GM12864 (cell line): Measurements from ENCODE around the gene OR6B3.

Experiments
- DNase-seq: peaks from one replicate; pipeline ENCODE4 v3.0.0-alpha.2; 2011; ENCODE audit warnings: low read depth
- H3K4me3 ChIP-seq: 2 replicates; pipeline ENCODE4 v1.5.1; 2011; ENCODE audit warnings: mild to moderate bottlenecking, low read depth, low read length, control low read depth
- CTCF ChIP-seq: IDR thresholded peaks from 2 replicates; pipeline ENCODE4 v1.5.1; 2011; ENCODE audit warnings: low read depth, mild to moderate bottlenecking, moderate library complexity, low read length, control low read depth, inconsistent platforms; ENCODE audit errors: missing control alignments

Gene OR6B3

DNA sequence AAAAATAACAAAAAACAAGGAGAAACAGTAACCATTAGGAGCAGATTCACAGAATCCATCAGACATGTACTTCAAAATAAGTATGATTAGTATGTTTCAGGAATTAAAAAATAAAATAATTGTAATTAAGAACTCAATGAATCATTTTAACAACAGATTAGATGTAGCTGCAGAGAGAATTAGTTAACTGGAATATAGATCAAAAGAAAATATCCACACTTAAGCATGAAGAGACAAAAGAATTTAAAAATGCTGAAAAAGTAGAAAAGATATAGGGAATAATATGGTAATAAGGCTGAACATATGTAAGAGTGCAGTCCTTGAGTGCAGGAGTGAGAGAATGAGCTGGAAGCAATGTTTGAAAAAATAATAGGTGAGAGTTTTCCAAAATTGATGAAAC, 24.1 kb upstream of the OR6B3 start:
- no peak for TF ChIP-seq CTCF
- no peak overlapping the region for H3K4me3 ChIP-seq
- DNase-seq: no peak

- no peak for TF ChIP-seq CTCF
- H3K4me3 ChIP-seq: no peak overlapping the region
- DNase-seq: no peak
These were observed 21.2 kb upstream of the OR6B3 start for GRCh38 chr2:240074545-240074944.

DNA sequence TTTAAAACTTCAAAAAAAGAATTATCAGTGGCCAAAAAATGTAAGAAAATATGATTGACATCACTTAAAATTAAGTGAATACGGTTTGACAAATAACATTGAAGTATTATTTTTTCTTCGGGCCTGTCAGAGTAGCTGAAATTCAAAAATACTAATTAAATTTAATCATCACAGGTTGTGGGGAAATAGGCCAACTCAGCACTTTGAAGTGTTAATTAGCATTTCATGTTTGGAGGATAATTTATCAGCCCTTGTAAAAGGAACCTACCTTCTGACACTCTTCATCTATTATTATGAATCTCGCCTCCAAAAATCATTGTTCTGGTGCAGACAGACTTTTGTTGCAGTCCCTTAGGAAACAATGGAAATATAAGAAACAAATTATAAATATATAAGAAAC, 17.6 kb upstream of the OR6B3 start:
- TF ChIP-seq CTCF: no peak
- no peak overlapping the region for H3K4me3 ChIP-seq
- DNase-seq: no peak

- no peak for TF ChIP-seq CTCF
- DNase-seq: no peak
- no peak overlapping the region for H3K4me3 ChIP-seq
These were observed 16.5 kb upstream of the OR6B3 start for GRCh38 chr2:240069829-240070228.

- no peak for DNase-seq
- TF ChIP-seq CTCF: no peak
- no peak overlapping the region for H3K4me3 ChIP-seq
These were observed 14.9 kb upstream of the OR6B3 start for GRCh38 chr2:240068193-240068592.

GRCh38 chr2:240066489-240066888, 13.2 kb upstream of the OR6B3 start:
- DNase-seq: no peak
- TF ChIP-seq CTCF: no peak
- H3K4me3 ChIP-seq: no peak overlapping the region

- H3K4me3 ChIP-seq: no peak overlapping the region
- no peak for DNase-seq
- no peak for TF ChIP-seq CTCF
These were observed 11.6 kb upstream of the OR6B3 start for GRCh38 chr2:240064898-240065297.
